T-helper 1 cell treated with Interleukin-12 subunit alpha and Interleukin-12 subunit beta and Interleukin-4 antibody, amounts not matched to agents 30 μg/mL and 1 μg/mL, for 36 hours (primary cell): Measurements from ENCODE around the gene ELAVL1.
"Not testable (repeated sequence)": the region's sequence is repeated elsewhere in the genome, so short reads cannot be mapped to it uniquely, and the experiment has no call there.

ENCODE experiments used
- H3K27ac Mint-ChIP-seq: one replicate; pipeline ENCODE4 v1.8.0; 2021; ENCODE audit warnings: mild to moderate bottlenecking, mixed read lengths
- H3K27me3 Mint-ChIP-seq: one replicate; pipeline ENCODE4 v1.8.0; 2021; ENCODE audit warnings: low read depth, mixed read lengths
- H3K36me3 Mint-ChIP-seq: one replicate; pipeline ENCODE4 v1.8.0; 2021; ENCODE audit warnings: low read depth, mixed read lengths
- H3K4me1 Mint-ChIP-seq: one replicate; pipeline ENCODE4 v1.8.0; 2021; ENCODE audit warnings: low read depth, mixed read lengths
- H3K4me3 Mint-ChIP-seq: one replicate; pipeline ENCODE4 v1.8.0; 2021; ENCODE audit warnings: mild to moderate bottlenecking, moderate library complexity, mixed read lengths
- H3K9me3 Mint-ChIP-seq: one replicate; pipeline ENCODE4 v1.8.0; 2021; ENCODE audit warnings: mixed read lengths

The ELAVL1 gene

DNA sequence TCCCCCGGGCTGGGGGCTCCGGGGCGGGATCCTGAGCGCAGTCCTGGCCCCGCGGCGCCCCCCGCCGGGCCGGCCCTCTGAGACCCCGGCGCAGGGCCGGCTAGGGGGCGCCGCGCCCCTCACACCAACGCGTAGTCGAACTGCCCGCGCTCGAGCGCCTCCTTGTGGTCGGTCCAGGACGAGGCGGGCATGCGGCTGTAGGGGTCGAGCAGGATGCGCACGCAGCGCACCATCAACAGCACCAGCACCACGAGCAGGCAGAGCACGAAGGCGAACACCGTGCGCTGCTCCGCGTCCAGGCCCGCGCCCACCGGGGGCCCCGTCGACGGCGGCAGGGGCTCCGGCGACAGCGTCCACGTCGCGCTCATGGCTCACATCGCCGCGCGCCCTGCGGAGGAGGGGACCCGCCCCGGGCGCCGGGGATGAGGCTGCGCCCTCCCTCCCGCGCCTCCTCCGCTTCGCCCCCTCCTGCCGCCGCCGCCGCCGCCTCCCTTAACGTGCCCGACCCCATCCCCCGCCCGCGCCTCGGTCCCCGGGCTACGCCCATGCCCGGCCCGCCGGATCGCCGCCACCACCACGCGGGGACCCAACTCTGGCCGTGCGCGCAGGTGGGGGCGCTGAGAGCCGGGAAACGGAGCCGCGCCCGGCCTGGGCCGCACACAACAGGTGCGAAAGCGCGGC lies 80.1 kb downstream of the ELAVL1 start:
- peaks cover 4% of the 10 kb centered on the region for H3K36me3 Mint-ChIP-seq
- peaks cover 17% of the 10 kb centered on the region for H3K4me1 Mint-ChIP-seq
- H3K9me3 Mint-ChIP-seq = no peaks in the 10 kb centered on the region
- peak overlapping the region; percentile 76 for H3K27ac Mint-ChIP-seq
- H3K27me3 Mint-ChIP-seq = no peaks in the 10 kb centered on the region
- H3K4me3 Mint-ChIP-seq = peak overlapping the region; percentile 86

DNA sequence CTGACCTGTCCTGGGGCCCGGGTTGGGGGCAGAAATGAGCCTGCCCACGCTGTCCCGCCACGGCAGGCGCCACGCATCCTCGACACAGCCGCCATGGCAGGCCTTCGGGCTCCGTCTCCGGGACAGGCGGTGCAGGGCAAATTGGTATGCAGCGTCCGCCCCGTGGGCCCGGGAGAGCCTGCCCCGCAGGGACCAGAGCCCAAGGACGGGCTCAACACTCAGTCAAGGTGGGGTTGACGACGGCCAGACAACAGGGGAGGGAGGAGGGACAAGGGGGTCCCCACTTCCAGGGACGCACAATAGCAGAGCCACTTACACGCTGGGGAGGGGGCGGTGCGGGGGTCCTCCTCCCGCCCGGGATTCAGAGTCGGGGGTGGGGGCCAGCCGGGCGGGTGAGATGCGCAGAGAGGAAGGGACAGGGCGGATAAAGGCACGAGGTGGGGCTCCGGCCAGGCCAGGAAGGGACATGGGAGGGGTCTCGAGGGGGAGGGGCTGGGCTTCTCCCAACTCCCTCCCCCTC lies 80.7 kb downstream of the ELAVL1 start:
- H3K4me3 Mint-ChIP-seq = no peak overlapping the region
- peaks cover 21% of the 10 kb centered on the region for H3K4me1 Mint-ChIP-seq
- H3K9me3 Mint-ChIP-seq = no peaks in the 10 kb centered on the region
- H3K36me3 Mint-ChIP-seq = peaks cover 4% of the 10 kb centered on the region
- H3K27ac Mint-ChIP-seq = no peak overlapping the region
- H3K27me3 Mint-ChIP-seq = peaks cover 4% of the 10 kb centered on the region

DNA sequence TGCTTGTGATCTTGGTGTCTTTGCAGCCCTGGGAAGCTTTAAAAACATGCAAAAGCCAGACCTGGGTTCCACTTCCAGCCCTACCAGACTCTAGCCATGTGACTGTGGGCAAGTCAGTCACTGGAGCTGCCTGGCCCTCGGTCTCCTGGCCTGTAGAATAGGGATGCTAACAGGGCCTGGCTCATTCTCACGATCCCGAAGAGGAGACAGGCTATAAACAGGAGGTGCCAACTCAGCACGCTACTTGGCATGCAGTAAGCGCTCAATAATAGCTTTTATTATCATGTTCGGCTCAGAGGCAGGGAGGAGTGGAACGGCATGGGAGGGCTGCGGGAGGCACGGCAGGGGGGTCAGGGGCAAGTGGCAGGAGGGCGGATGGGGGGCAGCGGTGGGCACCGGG lies 81.2 kb downstream of the ELAVL1 start:
- Mint-ChIP-seq H3K27me3 (peaks cover 7% of the 10 kb centered on the region), H3K36me3 (peaks cover 4% of the 10 kb centered on the region), H3K4me1 (peaks cover 25% of the 10 kb centered on the region), H3K27ac (peak overlapping the region; percentile 57), H3K4me3 (peak overlapping the region; percentile 70), H3K9me3 (no peaks in the 10 kb centered on the region)

DNA sequence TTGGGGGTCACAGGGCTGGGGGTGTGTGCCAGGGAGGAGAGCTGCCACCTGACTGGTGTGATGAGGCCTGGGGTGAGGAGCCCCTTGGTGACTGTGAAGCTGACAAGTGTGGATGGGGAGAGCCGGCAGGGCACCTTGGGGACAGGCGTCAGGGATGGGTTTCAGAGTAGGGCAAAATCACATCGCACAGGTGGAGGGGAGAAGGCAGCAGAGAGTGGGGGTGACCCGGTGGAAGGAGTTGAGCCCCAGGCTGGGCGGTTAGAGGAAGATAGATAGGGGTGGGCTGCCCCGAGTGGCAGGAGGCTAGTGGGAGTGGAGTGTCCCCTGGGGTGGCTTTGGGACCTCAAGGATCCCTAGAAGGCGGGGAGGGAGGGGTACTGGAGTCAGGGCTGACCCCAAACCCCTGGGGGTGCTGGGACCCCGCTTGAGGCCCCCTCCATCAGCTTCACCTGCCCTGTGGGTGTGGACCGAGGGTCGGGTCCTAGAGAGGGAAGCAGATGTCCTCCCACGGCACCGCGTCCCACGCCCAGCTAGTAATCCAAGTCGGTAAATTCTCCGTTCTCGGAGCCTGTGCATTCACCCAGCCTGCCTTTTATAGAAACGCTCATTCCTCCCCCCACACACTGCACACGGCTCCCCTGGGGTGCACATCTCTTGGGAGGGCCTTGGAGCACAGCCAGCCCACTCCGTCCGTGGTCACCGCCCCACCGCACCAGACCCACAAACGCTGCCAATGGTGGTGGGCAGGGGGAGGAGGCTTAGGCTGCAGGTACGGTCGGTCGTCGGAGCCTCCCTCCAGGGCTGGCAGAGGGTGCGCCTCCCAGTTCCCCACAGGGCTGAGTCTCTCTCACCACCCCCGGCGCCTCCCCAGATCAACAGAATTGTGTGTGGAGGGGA lies 81.9 kb downstream of the ELAVL1 start:
- no peak overlapping the region for H3K27ac Mint-ChIP-seq
- peaks cover 4% of the 10 kb centered on the region for H3K36me3 Mint-ChIP-seq
- peaks cover 25% of the 10 kb centered on the region for H3K4me1 Mint-ChIP-seq
- peaks cover 8% of the 10 kb centered on the region for H3K27me3 Mint-ChIP-seq
- peak overlapping the region; percentile 17 for H3K4me3 Mint-ChIP-seq
- no peaks in the 10 kb centered on the region for H3K9me3 Mint-ChIP-seq

DNA sequence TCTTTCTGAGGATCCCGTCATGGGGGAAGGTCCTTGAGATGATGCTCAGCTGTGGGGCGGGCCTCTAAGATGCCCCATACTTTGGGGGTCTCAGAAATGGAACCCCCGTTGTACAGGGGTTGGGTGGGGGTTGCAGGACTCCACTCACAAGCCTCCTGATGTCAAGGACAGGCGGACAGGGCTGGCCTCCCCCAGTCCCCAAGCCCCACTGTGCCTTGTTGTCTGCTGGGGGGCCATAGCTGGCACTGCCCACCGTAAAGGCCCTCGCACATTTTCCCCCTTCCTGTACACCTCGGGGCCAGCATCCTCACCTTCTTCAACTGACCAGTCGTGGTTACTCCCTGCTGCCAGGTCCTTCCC lies 82.6 kb downstream of the ELAVL1 start:
- peaks cover 4% of the 10 kb centered on the region for H3K36me3 Mint-ChIP-seq
- no peak overlapping the region for H3K27ac Mint-ChIP-seq
- H3K4me3 Mint-ChIP-seq = no peak overlapping the region
- no peaks in the 10 kb centered on the region for H3K9me3 Mint-ChIP-seq
- peaks cover 28% of the 10 kb centered on the region for H3K4me1 Mint-ChIP-seq
- H3K27me3 Mint-ChIP-seq = peaks cover 15% of the 10 kb centered on the region

DNA sequence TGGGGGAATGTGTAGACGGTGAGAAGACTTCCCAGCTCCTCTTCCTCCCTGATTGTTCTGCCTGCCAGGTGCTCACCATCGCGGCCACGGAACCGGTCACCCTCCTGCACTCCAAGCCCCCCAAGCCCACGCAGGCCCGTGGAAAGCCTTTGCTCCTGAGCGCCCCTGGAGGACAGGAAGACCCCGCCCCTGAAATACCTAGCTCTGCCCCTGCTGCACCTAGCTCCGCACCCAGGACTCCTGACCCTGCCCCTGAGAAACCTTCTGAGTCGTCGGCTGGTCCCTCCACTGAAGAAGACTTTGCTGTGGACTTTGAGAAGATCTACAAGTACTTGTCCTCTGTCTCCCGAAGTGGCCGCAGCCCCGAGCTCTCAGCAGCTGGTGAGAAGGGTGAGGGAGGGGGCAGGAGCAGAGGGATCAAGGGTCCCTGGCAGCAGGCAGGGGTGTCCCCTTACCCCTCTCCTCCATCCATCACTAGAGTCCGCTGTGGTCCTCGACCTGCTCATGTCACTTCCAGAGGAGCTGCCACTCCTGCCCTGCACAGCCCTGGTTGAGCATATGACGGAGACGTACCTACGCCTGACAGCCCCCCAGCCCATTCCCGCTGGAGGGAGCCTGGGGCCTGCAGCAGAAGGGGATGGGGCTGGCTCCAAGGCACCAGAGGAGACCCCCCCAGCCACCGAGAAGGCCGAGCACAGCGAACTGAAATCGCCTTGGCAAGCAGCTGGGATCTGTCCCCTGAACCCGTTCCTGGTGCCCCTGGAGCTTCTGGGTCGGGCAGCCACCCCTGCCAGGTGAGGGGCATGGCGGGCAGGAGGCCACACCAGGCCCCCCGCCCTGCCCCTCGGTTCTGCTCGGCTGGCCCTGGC lies 83.2 kb downstream of the ELAVL1 start:
- no peaks in the 10 kb centered on the region for H3K9me3 Mint-ChIP-seq
- H3K27me3 Mint-ChIP-seq = peaks cover 16% of the 10 kb centered on the region
- peaks cover 28% of the 10 kb centered on the region for H3K4me1 Mint-ChIP-seq
- peak overlapping the region; percentile 45 for H3K4me3 Mint-ChIP-seq
- peaks cover 4% of the 10 kb centered on the region for H3K36me3 Mint-ChIP-seq
- no peak overlapping the region for H3K27ac Mint-ChIP-seq

DNA sequence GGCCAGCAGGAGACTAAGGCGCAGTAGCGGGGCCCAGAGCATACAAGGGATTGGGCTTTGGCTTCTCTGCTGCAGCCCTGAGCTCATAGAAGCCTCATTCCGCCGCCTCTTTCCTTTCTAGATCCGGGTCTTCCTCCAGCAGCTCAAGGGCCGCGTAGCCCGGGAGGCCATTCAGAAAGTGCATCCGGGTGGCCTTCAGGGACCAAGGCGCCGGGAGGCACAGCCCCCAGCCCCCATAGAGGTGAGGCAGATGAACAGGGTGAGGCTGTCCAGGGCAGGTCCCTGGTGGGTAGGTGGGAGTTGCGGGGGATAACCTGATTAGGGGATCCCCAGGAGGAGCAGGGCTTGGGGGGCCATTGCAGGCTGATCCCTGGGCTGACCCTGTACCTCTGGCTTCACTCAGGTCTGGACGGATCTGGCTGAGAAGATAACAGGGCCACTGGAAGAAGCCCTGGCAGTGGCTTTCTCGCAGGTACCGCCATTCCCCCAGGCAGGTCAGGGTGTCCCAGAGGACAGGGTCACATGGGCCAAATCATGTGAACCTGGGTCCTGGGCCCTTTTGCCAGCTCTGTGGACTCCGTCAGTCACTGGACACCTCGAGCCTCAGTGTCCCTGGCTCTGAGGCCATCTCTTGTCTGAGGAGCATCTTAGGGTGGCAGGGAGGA lies 84.0 kb downstream of the ELAVL1 start:
- peaks cover 6% of the 10 kb centered on the region for H3K36me3 Mint-ChIP-seq
- peak overlapping the region; percentile 99 for H3K4me3 Mint-ChIP-seq
- peaks cover 21% of the 10 kb centered on the region for H3K27me3 Mint-ChIP-seq
- peaks cover 29% of the 10 kb centered on the region for H3K4me1 Mint-ChIP-seq
- H3K9me3 Mint-ChIP-seq = no peaks in the 10 kb centered on the region
- peak overlapping the region; percentile 99 for H3K27ac Mint-ChIP-seq

DNA sequence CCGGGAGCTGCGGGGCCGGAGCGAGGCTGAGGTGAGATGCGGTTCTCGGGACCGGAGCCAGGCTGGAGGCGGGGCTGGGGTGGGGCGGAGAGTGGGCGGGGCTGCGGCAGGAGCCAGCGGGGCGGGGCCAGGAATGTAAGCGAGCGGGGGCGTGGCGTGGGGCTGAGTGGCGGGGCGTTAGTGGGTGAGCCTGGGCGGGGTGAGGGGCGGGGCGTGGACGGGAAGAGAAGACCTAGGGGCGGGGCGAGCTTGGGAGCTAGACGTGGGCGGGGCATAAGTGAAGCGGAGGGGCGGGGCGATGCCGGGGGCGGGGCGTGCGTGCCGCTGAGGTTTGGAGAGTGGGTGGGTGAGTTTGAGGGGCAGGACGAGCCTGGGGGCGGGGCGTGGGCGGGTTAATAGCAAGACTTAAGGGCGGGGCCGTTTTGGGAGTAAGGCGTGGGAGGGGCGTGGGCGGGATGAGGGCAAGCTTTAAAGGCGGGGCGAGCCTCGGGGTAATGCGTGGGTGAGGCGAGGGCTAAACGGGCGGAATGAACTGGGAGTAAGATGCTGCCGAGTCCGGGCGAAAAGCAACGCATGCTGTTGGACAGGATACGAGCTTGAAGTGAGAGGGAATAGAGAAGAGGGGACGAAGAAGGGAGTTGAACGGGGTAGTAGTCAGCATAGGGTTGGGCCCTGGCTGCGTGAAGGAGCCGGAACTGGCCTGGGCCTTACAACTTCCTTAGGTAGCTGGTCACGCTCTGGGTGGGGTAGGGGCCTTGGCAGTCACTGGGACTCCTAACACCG lies 84.7 kb downstream of the ELAVL1 start:
- Mint-ChIP-seq H3K27ac (peak overlapping the region; percentile 99), H3K36me3 (peaks cover 6% of the 10 kb centered on the region), H3K27me3 (peaks cover 24% of the 10 kb centered on the region), H3K9me3 (no peaks in the 10 kb centered on the region), H3K4me1 (peaks cover 26% of the 10 kb centered on the region), H3K4me3 (peak overlapping the region; percentile 99)

DNA sequence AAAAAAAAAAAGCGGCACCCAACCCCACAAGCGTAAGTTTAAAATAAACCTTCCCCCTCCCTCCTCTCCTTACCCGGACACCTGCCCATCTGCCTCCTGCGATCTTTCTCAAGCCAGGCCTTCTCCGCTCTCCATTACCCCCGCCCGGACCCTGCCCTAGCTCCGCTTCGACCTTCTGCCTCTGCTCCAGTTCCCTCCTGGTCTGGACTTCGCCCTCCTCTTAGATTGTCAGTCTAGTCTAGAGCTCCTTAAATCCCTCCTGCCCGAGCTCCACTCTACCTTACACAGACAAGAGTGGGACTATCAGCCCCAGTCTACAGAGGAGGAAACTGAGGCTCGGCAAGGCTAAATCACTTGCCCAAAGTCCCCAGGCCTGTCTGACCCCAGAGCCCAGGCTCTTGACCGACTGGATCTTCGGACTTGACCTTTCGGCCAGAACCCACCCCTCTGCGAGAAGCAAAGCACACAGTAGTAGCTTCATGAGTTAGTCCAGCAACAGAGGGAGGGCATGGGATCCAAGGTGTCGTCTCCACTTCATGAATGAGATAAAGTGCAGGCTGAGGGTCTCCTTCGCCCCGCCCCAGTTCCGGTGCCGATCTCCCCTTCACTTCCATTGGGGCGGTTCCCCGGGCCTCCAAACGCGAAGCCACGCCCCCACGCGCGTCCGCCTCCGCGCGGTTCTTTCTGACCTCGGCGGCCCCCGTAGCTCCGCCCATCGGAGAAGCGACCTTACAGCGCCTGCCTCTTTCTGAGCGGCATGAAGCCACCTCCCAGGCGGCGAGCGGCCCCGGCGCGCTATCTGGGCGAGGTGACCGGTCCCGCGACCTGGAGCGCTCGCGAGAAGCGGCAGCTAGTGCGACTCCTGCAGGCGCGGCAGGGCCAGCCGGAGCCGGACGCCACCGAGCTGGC lies 85.6 kb downstream of the ELAVL1 start, which contains the start of gene SNAPC2:
Gene SNAPC2 (plus strand): TSS at position 729 of the 909 bp plus-strand sequence. CDS start 29 bp downstream, at position 758.
- peaks cover 28% of the 10 kb centered on the region for H3K4me1 Mint-ChIP-seq
- peak within 1 kb of the TSS; percentile 99 for H3K27ac Mint-ChIP-seq
- H3K4me3 Mint-ChIP-seq = peak within 1 kb of the TSS; percentile 99
- H3K36me3 Mint-ChIP-seq = peaks cover 6% of the 10 kb centered on the region
- H3K9me3 Mint-ChIP-seq = no peaks in the 10 kb centered on the region
- H3K27me3 Mint-ChIP-seq = peaks cover 29% of the 10 kb centered on the region

DNA sequence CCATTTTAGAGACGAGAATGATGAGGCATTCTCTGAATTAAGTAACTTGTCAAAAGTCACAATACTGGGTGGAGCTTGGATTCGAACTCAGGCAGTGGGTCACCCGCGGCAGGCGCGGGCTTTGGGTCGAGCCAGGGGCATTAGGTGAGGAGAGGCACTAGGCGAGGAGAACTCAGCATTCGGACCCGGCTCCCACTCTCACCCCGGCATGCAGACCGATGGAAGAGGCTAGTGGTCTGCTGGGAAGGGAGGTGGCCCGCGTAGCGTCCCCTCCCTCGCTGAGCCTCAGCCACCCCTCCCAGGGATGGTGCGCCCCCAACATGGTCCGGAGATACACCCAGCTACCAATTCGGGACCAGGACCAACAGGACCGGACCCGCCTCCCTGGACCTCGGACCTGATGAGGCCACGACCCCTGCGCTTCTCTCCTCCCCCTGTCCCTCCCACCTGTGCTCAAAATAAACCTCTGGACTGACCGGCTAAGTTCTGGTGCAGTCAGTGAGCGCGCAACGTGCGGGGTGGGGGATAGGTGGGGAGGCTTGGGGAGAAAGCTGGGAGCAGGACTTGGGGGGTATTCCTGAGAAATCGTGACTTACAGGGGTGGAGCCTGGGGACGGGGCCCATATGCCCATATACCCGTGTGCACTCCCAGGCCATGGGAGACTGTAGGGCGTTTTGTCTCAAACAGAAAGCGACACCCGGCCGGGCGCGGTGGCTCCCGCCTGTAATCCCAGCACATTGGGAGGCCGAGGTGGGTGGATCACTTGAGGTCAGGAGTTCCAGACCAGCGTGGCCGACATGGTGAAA lies 86.6 kb downstream of the ELAVL1 start:
- Mint-ChIP-seq H3K4me1 (peaks cover 28% of the 10 kb centered on the region), H3K27ac (no peak overlapping the region)

DNA sequence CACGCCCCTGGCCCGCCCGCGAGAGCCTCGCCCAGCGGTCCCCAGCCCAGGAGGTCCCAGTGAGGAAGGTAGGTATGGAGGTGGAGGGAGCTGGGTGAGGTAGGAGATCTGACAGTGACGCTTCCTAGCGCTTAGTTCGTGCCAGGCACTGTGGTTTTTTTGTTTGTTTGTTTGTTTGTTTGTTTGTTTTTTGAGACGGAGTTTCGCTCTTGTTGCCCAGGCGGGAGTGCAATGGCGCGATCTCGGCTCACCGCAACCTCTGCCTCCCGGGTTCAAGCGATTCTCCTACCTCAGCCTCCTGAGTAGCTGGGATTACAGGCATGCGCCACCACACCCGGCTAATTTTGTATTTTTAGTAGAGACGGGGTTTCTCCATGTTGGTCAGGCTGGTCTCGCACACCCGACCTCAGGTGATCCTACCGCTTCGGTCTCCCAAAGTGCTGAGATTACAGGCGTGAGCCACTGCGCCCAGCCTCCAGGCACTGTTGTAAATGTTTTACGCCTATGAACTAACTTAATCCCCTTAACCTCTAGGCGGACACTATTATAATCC lies 87.3 kb downstream of the ELAVL1 start:
- peak overlapping the region; percentile 65 for H3K27ac Mint-ChIP-seq
- H3K4me3 Mint-ChIP-seq = peak overlapping the region; percentile 61
- H3K27me3 Mint-ChIP-seq = peaks cover 29% of the 10 kb centered on the region
- not testable (repeated sequence) for H3K36me3 Mint-ChIP-seq, H3K9me3 Mint-ChIP-seq
- peaks cover 28% of the 10 kb centered on the region for H3K4me1 Mint-ChIP-seq

More for the DNA sequence above, 86.6 kb downstream of the ELAVL1 start:
- H3K36me3 Mint-ChIP-seq = peaks cover 6% of the 10 kb centered on the region
- peak overlapping the region; percentile 99 for H3K4me3 Mint-ChIP-seq
- no peaks in the 10 kb centered on the region for H3K9me3 Mint-ChIP-seq
- peaks cover 29% of the 10 kb centered on the region for H3K27me3 Mint-ChIP-seq
